IPS-20b (cell line): ENCODE data around the gene MAJIN.

Source experiments
- H3K27ac ChIP-seq: one replicate; pipeline ENCODE4 v1.5.1; 2013; ENCODE audit warnings: low read length
- H3K27me3 ChIP-seq: 2 replicates; pipeline ENCODE4 v1.6.1; 2013; ENCODE audit warnings: mild to moderate bottlenecking, low read length, inconsistent platforms; ENCODE audit not compliant: insufficient read depth
- H3K36me3 ChIP-seq: 2 replicates; pipeline ENCODE4 v1.6.1; 2013; ENCODE audit warnings: low read depth, mild to moderate bottlenecking, inconsistent platforms, low read length, moderate library complexity; ENCODE audit not compliant: insufficient read depth
- H3K4me1 ChIP-seq: 2 replicates; pipeline ENCODE4 v1.6.1; 2013; ENCODE audit warnings: mild to moderate bottlenecking, control low read depth, inconsistent platforms, low read length, moderate library complexity; ENCODE audit not compliant: insufficient read depth
- H3K4me3 ChIP-seq: 2 replicates; pipeline ENCODE4 v1.5.1; 2013; ENCODE audit warnings: mild to moderate bottlenecking, low read length, inconsistent platforms
- H3K9ac ChIP-seq: 2 replicates; pipeline ENCODE4 v1.6.1; 2013; ENCODE audit warnings: low read depth, mild to moderate bottlenecking, inconsistent platforms, low read length, moderate library complexity
- H3K9me3 ChIP-seq: 2 replicates; pipeline ENCODE4 v1.6.1; 2013; ENCODE audit warnings: mild to moderate bottlenecking, low read depth, low read length, inconsistent platforms; ENCODE audit not compliant: insufficient read depth

Gene MAJIN

GRCh38 chr11:64947208-64947814 lies 24.6 kb downstream of the MAJIN start:
- H3K4me1 ChIP-seq = no peaks in the 10 kb centered on the region
- no peaks in the 10 kb centered on the region for H3K36me3 ChIP-seq
- no peak overlapping the region for H3K9ac ChIP-seq
- H3K27me3 ChIP-seq = no peaks in the 10 kb centered on the region; the same call in 1 of the 2 replicates
- H3K27ac ChIP-seq = no peak overlapping the region
- H3K4me3 ChIP-seq = no peak overlapping the region
- no peaks in the 10 kb centered on the region for H3K9me3 ChIP-seq

- H3K36me3 ChIP-seq = no peaks in the 10 kb centered on the region
- H3K4me3 ChIP-seq = no peak overlapping the region
- no peak overlapping the region for H3K9ac ChIP-seq
- no peaks in the 10 kb centered on the region for H3K9me3 ChIP-seq
- no peak overlapping the region for H3K27ac ChIP-seq
- peaks cover 13% of the 10 kb centered on the region for H3K4me1 ChIP-seq
- H3K27me3 ChIP-seq = no peaks in the 10 kb centered on the region
Measured at GRCh38 chr11:64936539-64936938, 35.4 kb downstream of the MAJIN start.

GRCh38 chr11:64935359-64936081 lies 36.4 kb downstream of the MAJIN start, which contains the start of gene GPHA2:
Gene GPHA2, minus strand, starts transcription at chr11:64935893. Its CDS starts 433 bp downstream, at chr11:64935460.
- Histone ChIP-seq H3K4me3 (peak within 1 kb of the TSS; percentile 53; the same call in 1 of the 2 replicates), H3K9ac (peak within 1 kb of the TSS; percentile 48), H3K27me3 (no peaks in the 10 kb centered on the region), H3K9me3 (no peaks in the 10 kb centered on the region), H3K4me1 (peaks cover 13% of the 10 kb centered on the region), H3K36me3 (no peaks in the 10 kb centered on the region), H3K27ac (no peak within 1 kb of the TSS)

GRCh38 chr11:64934682-64935358 lies 37.1 kb downstream of the MAJIN start:
- peaks cover 13% of the 10 kb centered on the region for H3K4me1 ChIP-seq
- H3K36me3 ChIP-seq = no peaks in the 10 kb centered on the region
- H3K9ac ChIP-seq = peak overlapping the region; percentile 48; the same call in 1 of the 2 replicates
- no peaks in the 10 kb centered on the region for H3K9me3 ChIP-seq
- no peak overlapping the region for H3K4me3 ChIP-seq
- no peak overlapping the region for H3K27ac ChIP-seq
- H3K27me3 ChIP-seq = no peaks in the 10 kb centered on the region

GRCh38 chr11:64933935-64934681 lies 37.8 kb downstream of the MAJIN start:
- Histone ChIP-seq H3K36me3 (no peaks in the 10 kb centered on the region), H3K9me3 (no peaks in the 10 kb centered on the region), H3K9ac (no peak overlapping the region), H3K27me3 (no peaks in the 10 kb centered on the region), H3K27ac (no peak overlapping the region), H3K4me1 (peaks cover 13% of the 10 kb centered on the region), H3K4me3 (no peak overlapping the region)

- Histone ChIP-seq H3K27me3 (no peaks in the 10 kb centered on the region), H3K36me3 (no peaks in the 10 kb centered on the region), H3K27ac (no peak overlapping the region), H3K9ac (no peak overlapping the region), H3K4me1 (peaks cover 13% of the 10 kb centered on the region), H3K9me3 (no peaks in the 10 kb centered on the region), H3K4me3 (no peak overlapping the region)
Measured at GRCh38 chr11:64933213-64933934, 38.5 kb downstream of the MAJIN start.

- H3K9ac ChIP-seq = no peak overlapping the region
- peaks cover 13% of the 10 kb centered on the region for H3K4me1 ChIP-seq
- no peaks in the 10 kb centered on the region for H3K27me3 ChIP-seq
- H3K4me3 ChIP-seq = no peak overlapping the region
- H3K27ac ChIP-seq = no peak overlapping the region
- H3K36me3 ChIP-seq = no peaks in the 10 kb centered on the region
- H3K9me3 ChIP-seq = no peaks in the 10 kb centered on the region
Measured at GRCh38 chr11:64932324-64932723, 39.6 kb downstream of the MAJIN start.

GRCh38 chr11:64931290-64931689 lies 40.6 kb downstream of the MAJIN start:
- Histone ChIP-seq H3K36me3 (no peaks in the 10 kb centered on the region), H3K4me3 (no peak overlapping the region), H3K27me3 (no peaks in the 10 kb centered on the region), H3K9me3 (no peaks in the 10 kb centered on the region), H3K27ac (no peak overlapping the region), H3K9ac (no peak overlapping the region), H3K4me1 (peaks cover 11% of the 10 kb centered on the region)

GRCh38 chr11:64930340-64930739 lies 41.6 kb downstream of the MAJIN start:
- no peak overlapping the region for H3K9ac ChIP-seq
- H3K4me3 ChIP-seq = no peak overlapping the region
- H3K36me3 ChIP-seq = no peaks in the 10 kb centered on the region
- H3K27me3 ChIP-seq = peaks cover 2% of the 10 kb centered on the region; the same call in 1 of the 2 replicates
- H3K4me1 ChIP-seq = peaks cover 2% of the 10 kb centered on the region
- no peaks in the 10 kb centered on the region for H3K9me3 ChIP-seq
- H3K27ac ChIP-seq = no peak overlapping the region

- H3K27ac ChIP-seq = no peak overlapping the region
- no peaks in the 10 kb centered on the region for H3K36me3 ChIP-seq
- H3K9ac ChIP-seq = no peak overlapping the region
- H3K9me3 ChIP-seq = no peaks in the 10 kb centered on the region
- no peaks in the 10 kb centered on the region for H3K4me1 ChIP-seq
- H3K4me3 ChIP-seq = no peak overlapping the region
- peaks cover 8% of the 10 kb centered on the region; the same call in 1 of the 2 replicates for H3K27me3 ChIP-seq
Measured at GRCh38 chr11:64929625-64930024, 42.3 kb downstream of the MAJIN start.

GRCh38 chr11:64928957-64929356 lies 43.0 kb downstream of the MAJIN start:
- Histone ChIP-seq H3K9me3 (no peaks in the 10 kb centered on the region), H3K36me3 (no peaks in the 10 kb centered on the region), H3K9ac (no peak overlapping the region), H3K27me3 (peaks cover 8% of the 10 kb centered on the region; the same call in 1 of the 2 replicates), H3K4me3 (no peak overlapping the region), H3K4me1 (no peaks in the 10 kb centered on the region), H3K27ac (no peak overlapping the region)
